H9 (cell line): ENCODE results near the gene GPR141. TPM values are rescaled to one million over a fixed set of nuclear protein-coding genes. Genes with fewer than 3 reads are reported as not detected.

Experiments
- DNase-seq: peaks from one replicate; pipeline ENCODE4 v3.0.0-alpha.2; 2017
- H2AFZ ChIP-seq: one replicate; pipeline ENCODE4 v1.6.1; 2013; ENCODE audit warnings: mild to moderate bottlenecking, low read length, control low read depth, moderate library complexity
- H2AK5ac ChIP-seq: 2 replicates; pipeline ENCODE4 v1.6.1; 2013; ENCODE audit warnings: low read length, control low read depth, mixed read lengths; ENCODE audit not compliant: insufficient read length
- H2BK120ac ChIP-seq: one replicate; pipeline ENCODE4 v1.6.1; 2013; ENCODE audit warnings: low read depth, mild to moderate bottlenecking, low read length, control low read depth, inconsistent platforms; ENCODE audit not compliant: poor library complexity, severe bottlenecking
- H2BK12ac ChIP-seq: 2 replicates; pipeline ENCODE4 v1.6.1; 2013; ENCODE audit warnings: low read length, control low read depth, mixed read lengths, low read depth; ENCODE audit not compliant: insufficient read length
- H2BK15ac ChIP-seq: 2 replicates; pipeline ENCODE4 v1.6.1; 2013; ENCODE audit warnings: low read depth, low read length, control low read depth
- H2BK20ac ChIP-seq: one replicate; pipeline ENCODE4 v1.6.1; 2013; ENCODE audit warnings: low read depth, mild to moderate bottlenecking, low read length, control low read depth, inconsistent platforms; ENCODE audit not compliant: poor library complexity, severe bottlenecking
- H2BK5ac ChIP-seq: 2 replicates; pipeline ENCODE4 v1.6.1; 2013; ENCODE audit warnings: low read length, control low read depth, mixed read lengths; ENCODE audit not compliant: insufficient read length
- H3K14ac ChIP-seq: 2 replicates; pipeline ENCODE4 v1.6.1; 2013; ENCODE audit warnings: low read length, control low read depth; ENCODE audit not compliant: insufficient read depth
- H3K18ac ChIP-seq: 2 replicates; pipeline ENCODE4 v1.6.1; 2013; ENCODE audit warnings: low read depth, mild to moderate bottlenecking, mixed read lengths, low read length, control low read depth; ENCODE audit not compliant: insufficient read length
- H3K23ac ChIP-seq: 2 replicates; pipeline ENCODE4 v1.6.1; 2013; ENCODE audit warnings: low read length, control low read depth, mixed read lengths, low read depth; ENCODE audit not compliant: insufficient read length
- H3K23me2 ChIP-seq: 2 replicates; pipeline ENCODE4 v1.6.1; 2013; ENCODE audit warnings: low read depth, mild to moderate bottlenecking, mixed read lengths, low read length, control low read depth; ENCODE audit not compliant: insufficient read length, poor library complexity, severe bottlenecking
- H3K27ac ChIP-seq: 2 replicates; pipeline ENCODE4 v1.5.1; 2013; ENCODE audit warnings: low read length, control low read depth, mixed read lengths, low read depth; ENCODE audit not compliant: insufficient read length
- H3K27me3 ChIP-seq: 2 replicates; pipeline ENCODE4 v1.6.1; 2013; ENCODE audit warnings: low read length, control low read depth, inconsistent platforms; ENCODE audit not compliant: insufficient read depth
- H3K4ac ChIP-seq: 2 replicates; pipeline ENCODE4 v1.6.1; 2013; ENCODE audit warnings: low read depth, mild to moderate bottlenecking, control low read depth, inconsistent platforms, low read length, moderate library complexity
- H3K4me1 ChIP-seq: 2 replicates; pipeline ENCODE4 v1.6.1; 2013; ENCODE audit warnings: low read length, control low read depth, inconsistent platforms; ENCODE audit not compliant: insufficient read depth
- H3K4me2 ChIP-seq: 2 replicates; pipeline ENCODE4 v1.6.1; 2013; ENCODE audit warnings: low read length, control low read depth, mixed read lengths; ENCODE audit not compliant: insufficient read length, insufficient read depth
- H3K56ac ChIP-seq: 2 replicates; pipeline ENCODE4 v1.6.1; 2013; ENCODE audit warnings: low read depth, mild to moderate bottlenecking, mixed read lengths, low read length, control low read depth; ENCODE audit not compliant: insufficient read length
- H3K79me1 ChIP-seq: 2 replicates; pipeline ENCODE4 v1.6.1; 2013; ENCODE audit warnings: low read depth, mild to moderate bottlenecking, moderate library complexity, low read length, control low read depth, inconsistent platforms; ENCODE audit not compliant: insufficient read depth, poor library complexity, severe bottlenecking
- H3K79me2 ChIP-seq: 2 replicates; pipeline ENCODE4 v1.6.1; 2013; ENCODE audit warnings: low read length, control low read depth, inconsistent platforms; ENCODE audit not compliant: insufficient read depth
- H3K9ac ChIP-seq: 2 replicates; pipeline ENCODE4 v1.6.1; 2013; ENCODE audit warnings: low read length, control low read depth, mixed read lengths; ENCODE audit not compliant: insufficient read length; ENCODE audit errors: extremely low read depth
- H3K9me3 ChIP-seq: one replicate; pipeline ENCODE4 v1.6.1; 2013; ENCODE audit warnings: low read depth, low read length, inconsistent platforms; ENCODE audit not compliant: control insufficient read depth
- H3T11ph ChIP-seq: one replicate; pipeline ENCODE4 v1.6.1; 2013; ENCODE audit warnings: mild to moderate bottlenecking, low read length, control low read depth, inconsistent platforms
- H4K20me1 ChIP-seq: one replicate; pipeline ENCODE4 v1.6.1; 2013; ENCODE audit not compliant: control insufficient read depth, insufficient read length, insufficient read depth
- H4K5ac ChIP-seq: 2 replicates; pipeline ENCODE4 v1.6.1; 2013; ENCODE audit warnings: low read depth, mild to moderate bottlenecking, mixed read lengths, low read length, control low read depth; ENCODE audit not compliant: insufficient read length
- H4K8ac ChIP-seq: replicated peaks from 2 replicates; pipeline ENCODE4 v1.6.1; 2013; ENCODE audit warnings: low read length, control low read depth, mixed read lengths, low read depth; ENCODE audit not compliant: insufficient read length
- H4K91ac ChIP-seq: 2 replicates; pipeline ENCODE4 v1.6.1; 2013; ENCODE audit warnings: low read depth, mild to moderate bottlenecking, moderate library complexity, mixed read lengths, low read length, control low read depth; ENCODE audit not compliant: insufficient read length
- H3K27ac Mint-ChIP-seq, 3 experiments: 2 replicates in 2 of 3; 3 replicates in 1 of 3; pipeline ENCODE4 v1.8.0; 2020 to 2021; ENCODE audit warnings: mixed read lengths in 3 of 3, mild to moderate bottlenecking in 1 of 3, moderate library complexity in 1 of 3
- H3K27me3 Mint-ChIP-seq: 2 replicates; pipeline ENCODE4 v1.8.0; 2021; ENCODE audit warnings: low read depth, mild to moderate bottlenecking, moderate library complexity, mixed read lengths
- H3K36me3 Mint-ChIP-seq, 3 experiments: 2 replicates in 2 of 3; 3 replicates in 1 of 3; pipeline ENCODE4 v1.8.0; 2020 to 2021; ENCODE audit warnings: low read depth in 3 of 3, mixed read lengths in 3 of 3; ENCODE audit not compliant: insufficient read depth in 1 of 3
- H3K4me1 Mint-ChIP-seq, 2 experiments: 2 replicates each; pipeline ENCODE4 v1.8.0; 2020; ENCODE audit warnings: mixed read lengths in 2 of 2
- H3K4me3 Mint-ChIP-seq, 2 experiments: 2 replicates in 1 of 2; 3 replicates in 1 of 2; pipeline ENCODE4 v1.8.0; 2020 to 2021; ENCODE audit warnings: mild to moderate bottlenecking in 2 of 2, mixed read lengths in 2 of 2, moderate library complexity in 1 of 2
- H3K9me3 Mint-ChIP-seq, 2 experiments: 2 replicates in 1 of 2; 3 replicates in 1 of 2; pipeline ENCODE4 v1.8.0; 2020; ENCODE audit warnings: mild to moderate bottlenecking in 2 of 2, mixed read lengths in 2 of 2, moderate library complexity in 1 of 2
- WGBS: extraction: QIAGEN DNeasy Blood & Tissue Kit; methylation state at CpG from one replicate; pipeline ENCODE4 v1.1.7; 2013; ENCODE audit warnings: missing lambda C conversion rate, low lambda C conversion rate, mixed read lengths; ENCODE audit not compliant: insufficient read length; ENCODE audit errors: extremely low coverage; 5-methylcytosine and 5-hydroxymethylcytosine counted together
- total RNA-seq: library from RNA; stranded (reverse); gene quantifications from 2 replicates; pipeline ENCODE4 v1.2.1, GENCODE V29; 2021
- TF ChIP-seq, protein P1 (sequence below): fragments of 200-600 bp; sonication (generic); conservative IDR thresholded peaks from 3 replicates; pipeline ENCODE4 v1.8.0; 2021; ENCODE audit warnings: antibody characterized with exemption, mild to moderate bottlenecking

The GPR141 gene
- total RNA-seq, 1 experiment from 2014 or later: 0.50 TPM

DNA sequence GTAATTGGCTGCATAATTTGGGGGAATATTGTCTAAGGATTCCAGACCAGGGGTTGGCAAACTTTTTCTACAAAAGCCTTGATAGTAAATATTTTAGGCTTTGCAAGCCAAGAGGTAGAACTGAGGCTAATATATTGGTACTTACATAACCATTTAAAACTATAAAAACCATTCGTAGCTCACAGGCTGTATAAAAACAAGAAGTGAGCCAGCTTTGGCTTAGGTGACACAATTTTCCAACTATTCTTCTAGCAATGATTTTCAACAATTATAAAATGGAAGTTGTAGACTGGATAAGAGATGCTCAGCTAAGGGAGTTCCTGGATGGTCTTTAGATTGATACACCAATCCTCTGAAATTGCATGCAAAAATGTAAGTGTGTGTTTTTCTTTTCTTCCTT is 1.4 kb downstream of the GPR141 start:
- no peak for DNase-seq
- no peak overlapping the region for H3K4me3 Mint-ChIP-seq

More for the DNA sequence above, 1.4 kb downstream of the GPR141 start:
- TF ChIP-seq, protein P1, sequence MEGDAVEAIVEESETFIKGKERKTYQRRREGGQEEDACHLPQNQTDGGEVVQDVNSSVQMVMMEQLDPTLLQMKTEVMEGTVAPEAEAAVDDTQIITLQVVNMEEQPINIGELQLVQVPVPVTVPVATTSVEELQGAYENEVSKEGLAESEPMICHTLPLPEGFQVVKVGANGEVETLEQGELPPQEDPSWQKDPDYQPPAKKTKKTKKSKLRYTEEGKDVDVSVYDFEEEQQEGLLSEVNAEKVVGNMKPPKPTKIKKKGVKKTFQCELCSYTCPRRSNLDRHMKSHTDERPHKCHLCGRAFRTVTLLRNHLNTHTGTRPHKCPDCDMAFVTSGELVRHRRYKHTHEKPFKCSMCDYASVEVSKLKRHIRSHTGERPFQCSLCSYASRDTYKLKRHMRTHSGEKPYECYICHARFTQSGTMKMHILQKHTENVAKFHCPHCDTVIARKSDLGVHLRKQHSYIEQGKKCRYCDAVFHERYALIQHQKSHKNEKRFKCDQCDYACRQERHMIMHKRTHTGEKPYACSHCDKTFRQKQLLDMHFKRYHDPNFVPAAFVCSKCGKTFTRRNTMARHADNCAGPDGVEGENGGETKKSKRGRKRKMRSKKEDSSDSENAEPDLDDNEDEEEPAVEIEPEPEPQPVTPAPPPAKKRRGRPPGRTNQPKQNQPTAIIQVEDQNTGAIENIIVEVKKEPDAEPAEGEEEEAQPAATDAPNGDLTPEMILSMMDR: no peak
- no peak overlapping the region for H4K5ac ChIP-seq
- no peak overlapping the region for H2AK5ac ChIP-seq
- peaks cover 15 to 18% of the 10 kb centered on the region in 2 experiments for H3K4me1 Mint-ChIP-seq
- no CpG with 5 or more reads among the region's 1 CpG for WGBS
- no peak overlapping the region for H2AFZ ChIP-seq
- H3K79me1 ChIP-seq: no peaks in the 10 kb centered on the region
- H3K36me3 Mint-ChIP-seq: no peaks in the 10 kb centered on the region
- H3K27ac Mint-ChIP-seq: no peak overlapping the region
- no peak overlapping the region for H4K8ac ChIP-seq
- no peaks in the 10 kb centered on the region; the same call in 1 of the 2 replicates for H3K4me1 ChIP-seq
- H3K9me3 ChIP-seq: no peaks in the 10 kb centered on the region
- H3K27me3 Mint-ChIP-seq: no peaks in the 10 kb centered on the region
- H3K27ac ChIP-seq: no peak overlapping the region
- H3K4me2 ChIP-seq: no peak overlapping the region
- no peak overlapping the region for H3K4ac ChIP-seq
- H2BK20ac ChIP-seq: no peak overlapping the region
- no peaks in the 10 kb centered on the region for H3K79me2 ChIP-seq
- no peak overlapping the region for H2BK15ac ChIP-seq
- H3K9me3 Mint-ChIP-seq: no peaks in the 10 kb centered on the region
- H2BK5ac ChIP-seq: no peak overlapping the region
- no peak overlapping the region for H3K56ac ChIP-seq
- H2BK120ac ChIP-seq: no peak overlapping the region
- H3T11ph ChIP-seq: no peak overlapping the region
- H3K23me2 ChIP-seq: no peaks in the 10 kb centered on the region
- no peaks in the 10 kb centered on the region for H4K20me1 ChIP-seq
- H3K23ac ChIP-seq: no peak overlapping the region
- no peak overlapping the region for H3K18ac ChIP-seq
- H2BK12ac ChIP-seq: no peak overlapping the region
- H4K91ac ChIP-seq: no peak overlapping the region
- H3K9ac ChIP-seq: no peak overlapping the region
- H3K14ac ChIP-seq: no peak overlapping the region
- no peaks in the 10 kb centered on the region for H3K27me3 ChIP-seq
